Measurements from ENCODE around the gene FAM216A.

- TF ChIP-seq CTCF (IDR thresholded peaks at IDR 0.05): no peak
- no peak for TF ChIP-seq ZFX (IDR thresholded peaks at IDR 0.05; ENCODE audit: borderline replicate concordance)
Observed at GRCh38 chr12:110458756-110459155, 9.9 kb upstream of the FAM216A start.

Measured in 22Rv1 (cell line).